ENCODE data around the gene RABGAP1L.
"Not testable (repeated sequence)": the region's sequence is repeated elsewhere in the genome, so short reads cannot be mapped to it uniquely, and the experiment has no call there.

Gene RABGAP1L

DNA sequence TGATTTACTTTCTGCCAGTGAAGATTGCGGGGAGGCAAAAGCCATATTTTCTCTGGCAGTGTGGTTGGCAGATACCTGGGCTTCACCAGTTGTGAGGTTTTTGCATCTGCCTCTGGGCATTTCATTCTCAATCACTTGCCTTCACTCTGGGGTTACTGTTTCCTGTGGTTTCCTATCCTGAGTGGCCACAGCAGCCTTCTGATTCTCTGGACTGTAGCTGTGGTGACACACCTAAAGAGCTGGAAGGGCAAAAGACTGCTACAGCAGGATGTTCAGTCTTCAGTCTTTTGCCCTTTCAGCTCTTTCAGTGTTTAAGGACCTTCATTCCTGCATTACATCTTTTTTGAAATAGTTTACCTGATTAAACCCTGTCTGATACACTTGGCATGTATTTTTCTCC, 237.9 kb downstream of the RABGAP1L start:
- DNase-seq, result no peak

DNA sequence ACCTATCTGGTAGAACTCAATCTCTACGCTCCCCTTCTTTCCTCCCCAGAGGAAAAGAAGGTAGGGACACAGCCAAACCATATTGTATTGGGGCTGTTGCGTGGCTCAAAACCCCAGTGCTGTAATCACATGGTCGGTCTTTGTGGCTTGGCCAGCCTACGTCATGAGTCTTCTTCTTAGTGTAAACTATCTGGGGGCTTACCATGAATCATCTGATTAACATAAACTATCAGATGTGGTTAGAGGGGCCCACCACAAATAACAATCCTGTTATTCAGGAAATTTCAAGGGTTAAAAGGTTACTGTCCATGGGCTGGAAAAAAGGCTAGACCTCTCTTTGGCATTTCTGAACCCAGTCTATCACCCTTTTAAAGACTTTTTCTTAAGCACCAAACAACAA, 238.9 kb downstream of the RABGAP1L start:
- DNase-seq, result no peak

DNA sequence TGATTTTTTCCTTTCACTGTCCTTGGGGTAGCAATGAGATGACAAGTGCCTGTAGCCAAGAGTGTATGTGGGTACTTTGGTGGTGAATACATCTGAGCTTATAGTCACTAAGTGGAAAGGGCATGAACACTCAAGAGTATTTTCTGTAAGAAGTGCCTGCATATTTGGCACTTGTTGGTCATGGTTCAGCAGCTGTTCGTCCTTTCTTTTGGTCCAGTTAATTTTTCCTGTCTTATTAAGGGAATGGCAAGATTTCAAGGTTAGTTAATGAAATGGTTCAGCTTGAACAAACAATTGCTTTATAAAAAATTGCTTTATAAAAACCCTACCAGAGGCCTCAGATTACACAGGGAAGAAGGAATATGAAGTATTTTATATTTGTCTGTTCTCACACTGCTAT, 239.9 kb downstream of the RABGAP1L start:
- DNase-seq, result no peak

DNA sequence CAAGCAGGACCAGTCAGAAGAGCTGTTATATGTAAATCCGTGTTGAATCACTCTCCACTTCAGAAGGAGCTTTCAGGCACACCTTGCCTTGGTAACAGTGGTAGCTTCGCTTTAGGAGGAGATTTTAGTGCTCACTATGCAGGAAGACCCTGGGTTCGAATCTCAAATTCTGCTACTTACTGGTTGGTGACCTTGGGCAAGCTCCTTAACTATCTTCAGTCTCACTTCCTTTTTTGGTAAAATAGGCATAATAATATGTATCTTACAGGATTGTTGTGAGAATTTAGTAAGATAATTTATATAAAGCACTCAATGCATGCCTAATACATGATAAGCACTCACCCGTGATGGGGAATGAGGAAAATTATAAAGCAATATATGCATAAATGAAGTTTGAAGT, 241.8 kb downstream of the RABGAP1L start:
- no peak for DNase-seq

DNA sequence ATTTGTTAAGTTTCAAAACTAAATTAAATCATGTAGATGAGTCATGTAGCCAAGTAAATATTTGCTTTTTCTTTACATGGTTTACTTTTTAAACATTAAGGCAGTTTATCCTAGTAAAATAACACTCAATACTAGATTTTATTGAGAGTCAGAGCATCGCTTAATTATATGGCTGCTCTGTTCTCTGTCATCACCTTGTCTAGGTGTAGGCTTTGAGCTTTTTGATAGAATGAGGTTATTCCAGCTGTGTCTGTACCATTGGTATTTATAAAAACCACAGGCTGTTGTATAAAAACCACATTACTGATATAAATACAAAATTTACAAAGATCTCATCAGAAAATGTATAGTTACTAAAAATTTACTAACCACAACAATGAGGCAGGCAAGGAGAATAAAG, 245.9 kb downstream of the RABGAP1L start:
- DNase-seq, result no peak

DNA sequence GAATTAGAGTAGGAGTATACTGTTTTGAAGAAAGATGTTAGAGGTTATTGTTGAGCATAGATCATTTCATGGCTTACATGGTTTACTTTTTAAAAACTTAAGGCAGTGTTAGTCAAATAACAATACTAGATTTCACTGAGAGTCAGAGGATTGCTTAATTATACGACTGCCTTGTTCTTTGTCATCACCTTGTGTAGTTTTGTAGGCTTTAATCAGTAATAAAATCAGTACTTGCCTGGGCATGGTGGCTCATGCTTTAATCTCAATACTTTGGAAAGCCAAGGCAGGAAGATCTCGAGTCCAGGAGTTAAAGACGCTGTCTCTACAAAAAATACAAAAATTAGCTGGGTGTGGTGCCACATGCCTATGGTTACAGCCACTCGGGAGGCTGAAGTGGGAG, 247.1 kb downstream of the RABGAP1L start:
- DNase-seq, result no peak

DNA sequence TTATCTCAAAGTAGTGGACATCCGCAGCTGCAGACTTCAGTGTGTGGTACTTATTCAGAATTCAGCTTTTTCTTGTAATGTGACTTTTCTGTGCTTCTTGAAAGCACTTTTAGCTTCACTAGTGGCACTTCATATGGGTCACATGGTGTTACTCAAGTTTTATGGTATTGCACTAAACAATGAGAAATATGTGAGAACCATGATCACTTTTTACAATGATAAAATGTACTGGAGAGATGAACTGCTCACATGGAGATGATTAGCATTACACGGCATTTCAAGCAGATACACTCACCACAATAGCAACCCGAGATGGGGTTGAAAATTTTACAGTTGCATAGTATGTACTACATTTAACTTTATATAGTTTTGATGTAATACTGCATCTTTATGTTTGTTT, 248.3 kb downstream of the RABGAP1L start:
- DNase-seq, result no peak

DNA sequence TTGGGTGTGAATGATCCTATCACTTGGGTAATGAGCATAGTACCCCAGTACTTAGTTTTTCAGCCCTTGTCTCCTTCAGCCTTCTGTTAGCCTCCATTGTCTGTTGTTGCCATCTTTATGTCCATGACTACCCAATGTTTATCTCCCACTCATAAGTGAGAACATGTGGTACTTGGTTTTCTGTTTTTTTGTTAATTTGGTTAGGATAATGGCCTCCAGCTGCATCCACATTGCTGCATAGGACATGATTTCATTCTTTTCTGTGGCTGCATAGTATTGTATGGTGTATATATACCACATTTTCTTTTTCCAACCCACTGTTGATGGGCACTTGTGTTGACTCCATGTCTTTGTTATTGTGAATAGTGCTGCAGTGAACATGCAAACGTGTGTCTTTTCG, 248.8 kb downstream of the RABGAP1L start:
- no peak for DNase-seq

DNA sequence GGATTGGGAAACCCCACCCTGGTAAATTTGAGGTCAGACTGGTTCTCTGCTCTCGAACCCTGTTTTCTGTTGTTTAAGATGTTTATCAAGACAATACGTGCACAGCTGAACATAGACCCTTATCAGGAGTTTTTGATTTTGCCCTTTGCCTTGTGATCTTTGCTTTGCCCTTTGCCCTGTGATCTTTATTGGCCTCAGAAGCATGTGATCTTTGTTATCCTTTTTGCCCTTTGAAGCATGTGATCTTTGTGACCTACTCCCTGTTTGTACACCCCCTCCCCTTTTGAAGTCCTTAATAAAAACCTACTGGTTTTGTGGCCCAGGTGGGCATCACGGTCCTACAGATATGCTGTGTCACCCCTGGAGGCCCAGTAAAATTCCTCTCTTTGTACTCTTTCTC, 250.5 kb downstream of the RABGAP1L start:
- DNase-seq, result not testable (repeated sequence)

DNA sequence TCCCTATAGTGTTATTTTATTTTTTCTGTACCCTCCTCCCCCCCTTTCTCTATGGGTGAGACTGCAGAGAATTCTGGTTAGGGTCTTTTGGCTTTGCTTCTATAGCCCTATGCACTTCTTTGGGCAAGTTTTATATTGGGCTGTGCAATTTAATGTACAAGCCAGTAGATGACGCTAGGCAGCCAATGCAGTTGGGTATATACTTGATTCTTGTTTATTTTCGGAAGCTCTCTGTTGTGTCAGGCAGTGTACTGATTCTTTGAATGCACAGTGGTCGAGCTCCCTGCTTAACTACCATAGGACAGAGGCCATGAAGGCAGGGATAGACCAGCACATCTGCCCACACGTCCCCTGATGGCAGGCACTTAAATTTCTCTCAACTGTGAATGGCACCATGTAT, 254.3 kb downstream of the RABGAP1L start:
- DNase-seq, result no peak

DNA sequence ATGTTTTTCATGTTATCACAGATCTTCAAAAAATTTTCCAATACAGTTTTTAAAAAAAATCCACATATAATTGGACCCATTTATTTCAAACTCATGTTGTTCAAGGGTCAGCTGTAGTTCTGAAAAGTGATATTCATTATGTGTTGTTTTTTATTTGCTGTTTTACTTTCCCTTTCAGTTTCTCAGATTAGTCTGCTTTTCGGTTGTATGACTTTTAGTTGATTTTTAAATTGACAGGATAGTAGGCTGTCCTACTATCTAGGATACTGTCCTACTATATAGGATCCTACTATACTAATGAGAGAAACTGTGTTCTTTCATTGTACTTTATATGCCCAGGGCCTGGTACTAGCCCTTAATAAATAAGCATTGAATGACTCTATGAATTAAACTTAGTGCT, 254.9 kb downstream of the RABGAP1L start:
- no peak for DNase-seq

DNA sequence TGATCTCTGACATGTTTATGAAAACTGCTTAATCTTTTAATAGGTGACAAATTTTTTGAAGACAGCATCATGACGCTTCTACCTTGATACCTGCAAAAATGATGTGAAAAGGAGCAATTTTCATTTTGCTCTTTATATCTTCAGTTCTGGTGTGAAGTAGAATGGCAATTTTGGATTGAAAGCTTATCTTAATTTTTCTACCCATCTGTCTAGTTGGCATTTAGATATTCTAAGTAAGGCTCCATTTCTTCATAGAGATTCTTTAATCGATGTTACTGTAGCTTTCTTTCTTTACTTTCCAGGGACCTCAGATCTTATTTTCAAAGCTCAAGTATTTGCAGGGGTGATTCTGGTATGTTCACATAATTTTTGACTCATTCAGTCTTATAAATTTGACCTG, 256.2 kb downstream of the RABGAP1L start:
- DNase-seq, result no peak

DNA sequence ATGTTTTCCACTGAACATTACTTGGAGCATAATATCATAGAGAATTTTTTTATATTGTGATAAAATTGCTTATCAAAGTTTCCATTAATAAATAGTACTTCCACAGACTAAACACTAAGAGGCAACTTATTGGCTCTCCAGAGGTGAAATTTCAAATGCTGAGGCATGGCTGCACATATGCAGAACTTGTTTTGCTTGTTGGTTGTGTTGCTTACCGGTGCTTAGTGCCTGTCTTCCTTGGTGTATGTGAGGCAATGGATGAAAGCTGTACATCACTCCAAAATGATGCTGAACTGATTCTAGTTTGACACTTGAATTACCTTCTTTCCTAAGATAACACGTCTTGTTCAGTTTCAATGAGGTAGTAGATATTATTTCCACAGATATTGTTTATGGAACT, 258.6 kb downstream of the RABGAP1L start:
- no peak for DNase-seq

DNA sequence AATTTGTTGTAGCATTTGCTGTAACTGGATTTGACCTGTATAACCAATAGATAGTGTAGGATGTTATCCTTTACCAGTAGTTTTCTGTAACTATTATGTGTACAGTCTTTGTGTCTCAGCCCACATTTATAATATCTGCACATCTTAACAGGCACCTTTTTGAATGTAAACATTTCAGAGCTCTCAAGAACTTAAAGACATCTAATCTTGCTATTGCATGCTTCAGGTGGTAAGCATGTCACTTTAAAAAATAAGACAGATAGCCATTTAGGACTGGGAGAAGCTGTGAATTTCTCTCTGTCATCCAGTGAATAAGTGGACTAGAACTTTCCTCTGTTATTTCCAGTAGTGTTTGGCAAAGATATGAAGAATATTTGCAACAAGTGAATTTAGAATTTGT, 265.8 kb downstream of the RABGAP1L start:
- DNase-seq, result no peak

DNA sequence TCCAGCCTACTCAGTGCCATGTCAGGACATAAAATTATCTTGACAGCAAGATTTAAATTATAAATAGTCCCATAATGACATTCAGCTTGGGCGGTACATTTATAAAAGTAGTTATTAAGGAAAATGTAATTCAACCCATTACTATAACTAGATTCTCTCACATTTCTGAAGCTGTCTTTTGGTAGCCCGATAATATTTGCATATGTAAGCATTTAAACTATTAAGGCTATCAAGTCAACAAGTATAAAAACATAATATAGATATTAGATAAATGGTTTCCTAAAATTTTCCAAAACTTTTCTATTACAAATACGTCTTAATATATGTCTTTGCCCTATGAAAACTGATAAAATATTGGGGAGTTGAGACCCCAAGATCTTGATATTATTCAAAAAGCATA, 266.8 kb downstream of the RABGAP1L start:
- no peak for DNase-seq

DNA sequence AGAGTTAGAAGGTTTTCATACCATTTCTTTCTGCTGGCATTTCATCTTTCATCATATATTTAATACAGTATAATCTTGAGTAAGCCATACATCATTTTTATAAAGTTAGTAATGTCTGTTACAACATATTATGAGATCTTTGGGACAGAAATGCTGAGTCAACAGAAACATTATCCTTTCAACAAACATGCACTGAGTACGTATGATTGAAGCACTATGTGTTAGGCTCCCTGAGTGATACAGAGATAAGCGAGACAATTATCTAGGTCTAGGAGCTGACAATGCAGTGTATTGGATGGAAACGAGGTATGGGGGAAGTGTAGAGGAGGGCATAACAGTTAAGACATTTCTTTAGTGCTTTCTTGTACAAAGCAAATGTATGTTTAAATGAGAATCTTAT, 268.7 kb downstream of the RABGAP1L start:
- DNase-seq, result no peak

DNA sequence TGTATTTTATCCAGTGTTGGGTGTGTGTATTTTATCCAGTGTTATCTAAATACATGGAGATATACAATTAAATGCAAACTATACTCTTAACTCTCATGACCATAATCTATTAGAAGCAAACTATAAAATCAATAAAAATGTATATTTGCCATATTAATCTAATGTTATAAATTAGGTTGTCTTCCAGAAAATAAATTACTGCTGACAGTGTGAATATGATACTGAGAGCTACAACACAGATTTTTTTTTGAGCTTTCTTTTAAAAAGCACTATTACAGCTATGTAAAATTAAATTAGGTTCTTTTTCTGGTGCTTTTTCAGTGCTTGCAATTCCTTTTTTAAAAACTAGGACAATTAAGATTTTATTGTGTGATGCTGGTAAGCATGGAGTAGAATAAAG, 269.4 kb downstream of the RABGAP1L start:
- DNase-seq, result no peak

DNA sequence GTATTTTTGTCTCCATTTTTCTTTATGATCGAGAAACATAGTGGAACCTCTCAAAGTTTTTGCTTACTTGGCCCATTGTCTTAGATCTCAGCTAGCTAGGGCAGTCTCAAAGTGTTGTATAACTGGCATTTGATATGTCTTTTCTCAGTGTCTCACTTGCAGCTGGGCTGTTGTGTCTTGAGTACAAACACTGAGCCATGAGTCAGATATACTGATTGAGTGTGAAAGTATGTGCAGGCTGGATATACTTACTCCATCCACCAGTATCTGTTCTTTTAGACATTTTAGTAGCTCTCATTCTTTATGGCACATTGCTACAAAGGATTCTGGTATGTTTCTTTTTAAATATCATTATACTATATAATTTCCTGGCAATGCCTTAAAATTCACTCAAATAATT, 274.1 kb downstream of the RABGAP1L start:
- no peak for DNase-seq

DNA sequence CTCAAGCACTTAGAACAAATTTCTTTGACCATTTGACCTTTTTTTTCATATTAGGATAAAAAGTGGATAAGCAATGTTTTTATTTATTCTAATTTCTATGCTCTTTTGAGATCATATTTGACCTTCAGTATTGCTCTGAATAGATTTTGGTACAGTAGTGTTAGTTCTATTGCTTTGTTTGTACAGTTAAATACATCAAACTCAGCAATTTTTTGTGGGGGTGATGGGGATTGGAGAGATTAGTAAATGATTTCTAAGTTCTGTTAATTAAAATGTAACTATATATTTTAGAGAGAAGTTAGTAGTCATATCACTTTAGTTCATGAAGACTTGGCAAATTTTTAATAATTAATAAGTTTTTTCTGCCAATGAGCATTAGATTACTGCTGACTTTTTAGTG, 286.0 kb downstream of the RABGAP1L start:
- no peak for DNase-seq

DNA sequence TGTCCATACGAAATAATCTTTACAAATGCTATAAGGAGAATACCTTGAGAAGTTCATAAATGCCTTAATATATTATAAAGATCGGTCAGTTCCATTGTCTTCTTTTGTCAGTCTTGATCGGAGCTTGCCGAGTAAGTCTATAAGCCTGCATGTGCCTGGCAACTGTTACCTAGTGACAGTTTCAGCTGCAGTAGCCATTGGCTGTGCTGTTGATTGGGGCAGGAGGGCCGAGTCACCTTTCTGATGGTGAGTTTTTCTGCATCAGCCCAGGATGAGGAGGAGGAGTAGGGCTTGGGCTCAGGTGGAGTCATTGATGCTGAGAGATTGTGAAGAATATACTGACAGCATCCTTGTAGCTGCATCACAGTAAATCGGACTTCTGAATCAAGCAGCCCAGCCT, 286.5 kb downstream of the RABGAP1L start:
- no peak for DNase-seq

DNA sequence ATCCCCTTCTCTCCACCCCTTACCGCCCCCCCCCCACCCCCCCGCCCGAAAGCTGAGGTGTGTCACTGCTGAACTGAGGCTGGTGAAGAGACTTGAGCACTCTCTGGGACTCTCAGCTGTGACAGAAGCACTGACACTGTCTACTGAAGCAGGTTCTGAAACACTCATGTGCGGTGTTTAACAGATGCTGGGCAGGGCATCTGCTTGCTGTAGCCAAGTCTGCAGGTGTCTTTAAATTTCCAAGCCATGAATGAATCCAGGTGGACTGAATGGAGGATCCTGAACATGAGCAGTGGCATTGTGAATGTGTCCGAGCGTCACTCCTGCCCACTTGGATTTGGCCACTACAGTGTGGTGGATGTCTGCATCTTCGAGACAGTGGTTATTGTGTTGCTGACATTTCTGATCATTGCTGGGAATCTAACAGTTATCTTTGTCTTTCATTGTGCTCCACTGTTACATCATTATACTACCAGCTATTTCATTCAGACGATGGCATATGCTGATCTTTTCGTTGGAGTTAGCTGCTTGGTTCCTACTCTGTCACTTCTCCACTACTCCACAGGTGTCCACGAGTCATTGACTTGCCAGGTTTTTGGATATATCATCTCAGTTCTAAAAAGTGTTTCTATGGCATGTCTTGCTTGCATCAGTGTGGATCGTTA, 288.7 kb downstream of the RABGAP1L start, which contains the start of gene GPR52:
TSS of gene GPR52 (plus strand) at position 99 of the 665 bp plus-strand sequence. CDS start at position 247, 148 bp downstream.
- DNase-seq, result no peak

DNA sequence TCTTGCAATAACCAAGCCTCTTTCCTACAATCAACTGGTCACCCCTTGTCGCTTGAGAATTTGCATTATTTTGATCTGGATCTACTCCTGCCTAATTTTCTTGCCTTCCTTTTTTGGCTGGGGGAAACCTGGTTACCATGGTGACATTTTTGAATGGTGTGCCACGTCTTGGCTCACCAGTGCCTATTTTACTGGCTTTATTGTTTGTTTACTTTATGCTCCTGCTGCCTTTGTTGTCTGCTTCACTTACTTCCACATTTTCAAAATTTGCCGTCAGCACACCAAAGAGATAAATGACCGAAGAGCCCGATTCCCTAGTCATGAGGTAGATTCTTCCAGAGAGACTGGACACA, 289.2 kb downstream of the RABGAP1L start:
- DNase-seq, result no peak

DNA sequence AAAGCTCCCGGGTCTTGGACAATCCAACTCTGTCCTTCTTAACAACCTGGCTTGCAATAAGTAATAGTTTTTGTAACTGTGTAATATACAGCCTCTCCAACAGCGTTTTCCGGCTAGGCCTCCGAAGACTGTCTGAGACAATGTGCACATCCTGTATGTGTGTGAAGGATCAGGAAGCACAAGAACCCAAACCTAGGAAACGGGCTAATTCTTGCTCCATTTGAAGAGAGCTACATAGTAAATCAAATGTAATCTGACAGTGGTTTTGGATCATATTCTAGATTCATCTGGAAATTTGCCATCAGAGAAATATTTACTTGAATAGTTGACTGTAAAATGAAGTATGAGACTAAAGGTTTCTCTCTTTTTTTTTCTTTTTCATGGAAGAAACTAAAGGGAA, 289.7 kb downstream of the RABGAP1L start:
- no peak for DNase-seq

DNA sequence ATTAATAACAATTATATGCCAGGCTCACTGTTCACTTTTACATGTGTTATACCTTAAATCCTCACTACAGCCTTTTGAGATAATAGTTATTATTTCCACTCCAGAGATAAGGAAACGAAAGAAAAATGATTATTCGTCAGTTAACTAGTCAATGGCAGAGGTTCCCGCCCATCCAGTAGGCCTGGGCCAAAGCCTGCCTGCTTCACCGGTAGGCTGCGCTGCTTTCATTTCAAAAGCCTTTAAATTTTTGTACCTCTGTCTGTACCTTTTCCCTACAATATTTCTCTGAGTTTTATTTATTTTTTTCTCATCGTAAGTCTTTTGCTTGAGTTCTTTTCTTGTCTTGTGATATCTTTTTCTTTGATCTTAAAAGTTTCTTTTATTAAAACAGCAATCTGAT, 292.1 kb downstream of the RABGAP1L start:
- no peak for DNase-seq

DNA sequence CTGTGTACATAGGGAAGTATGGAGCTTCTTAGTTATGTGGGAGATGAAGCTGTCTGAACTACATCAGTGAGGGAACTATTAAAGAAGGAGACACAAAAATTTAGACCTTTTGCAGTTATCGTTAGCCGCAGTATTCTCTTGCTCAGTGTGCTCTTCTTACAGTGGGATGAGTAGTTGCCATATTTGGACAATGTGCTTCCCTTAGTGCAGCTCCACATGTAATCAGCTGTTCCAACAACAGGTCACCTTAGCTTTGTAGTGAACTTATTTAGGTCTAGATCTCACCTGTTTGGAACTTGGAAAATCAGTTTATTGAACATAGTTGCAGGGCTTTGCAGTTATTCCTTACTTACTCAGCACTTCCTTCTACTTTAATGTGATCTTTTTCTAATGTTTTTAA, 306.5 kb downstream of the RABGAP1L start:
- DNase-seq, result no peak

DNA sequence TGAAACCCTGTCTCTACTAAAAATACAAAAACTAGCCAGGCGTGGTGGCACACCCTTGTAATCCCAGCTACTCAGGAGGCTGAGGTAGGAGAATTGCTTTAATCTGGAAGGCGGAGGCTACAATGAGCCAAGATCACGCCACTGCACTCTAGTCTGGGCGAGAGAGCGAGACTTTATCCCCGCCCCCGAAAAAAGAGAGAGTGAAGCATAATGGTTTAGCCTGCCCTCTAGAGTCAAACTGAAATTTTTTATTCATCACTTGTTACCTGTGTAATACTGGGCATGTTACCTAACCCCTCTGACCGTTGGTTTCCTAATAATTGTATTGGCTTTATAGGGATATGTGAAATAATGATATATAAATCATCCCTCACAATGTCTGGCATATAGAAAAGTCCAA, 307.3 kb downstream of the RABGAP1L start:
- no peak for DNase-seq

All from activated CD4-positive, alpha-beta T cell treated with anti-CD3 and anti-CD28 coated beads for 48 hours (primary cell).